ENCODE data around the gene FTH1. TPM values are rescaled to one million over a fixed set of nuclear protein-coding genes. Genes with fewer than 3 reads are reported as not detected.

Gene FTH1
- total and polyA plus RNA-seq, 5 donors = 2,632 to 3,447 (median 3,090) TPM

Other genes with a start within 250 kb of the FTH1 start
- gene MYRF, start 215.0 kb downstream of the FTH1 start, total RNA-seq = 1 to 10 TPM in 3 of 4 donors, under 1 TPM in 1; 0.62 to 1.9 (median 1.4) TPM
- 0.70 TPM for gene MYRF, start 215.0 kb downstream of the FTH1 start, polyA plus RNA-seq
- gene TMEM258, start 175.0 kb downstream of the FTH1 start, total RNA-seq = 100 to 1,000 TPM; 107 to 113 (median 111) TPM
- gene TMEM258, start 175.0 kb downstream of the FTH1 start, polyA plus RNA-seq = 170 TPM
- gene FEN1, start 174.7 kb downstream of the FTH1 start, total RNA-seq = 1 to 10 TPM; 4.6 to 5.4 (median 5.1) TPM
- gene FEN1, start 174.7 kb downstream of the FTH1 start, polyA plus RNA-seq = 4.6 TPM
- 10 to 100 TPM; 41.3 to 45.7 (median 43.3) TPM for gene FADS1, start 150.6 kb downstream of the FTH1 start, total RNA-seq
- 27.6 TPM for gene FADS1, start 150.6 kb downstream of the FTH1 start, polyA plus RNA-seq
- 10 to 100 TPM; 16.4 to 38.1 (median 31.1) TPM for gene FADS2, start 139.3 kb downstream of the FTH1 start, total RNA-seq
- gene FADS2, start 139.3 kb downstream of the FTH1 start, polyA plus RNA-seq = 30.6 TPM
- 10 to 100 TPM; 37.5 to 50.1 (median 42.5) TPM for gene FADS3, start 76.1 kb downstream of the FTH1 start, total RNA-seq
- 43.1 TPM for gene FADS3, start 76.1 kb downstream of the FTH1 start, polyA plus RNA-seq
- gene RAB3IL1, start 50.1 kb downstream of the FTH1 start, total RNA-seq = 10 to 100 TPM; 12.0 to 18.9 (median 14.9) TPM
- 9.7 TPM for gene RAB3IL1, start 50.1 kb downstream of the FTH1 start, polyA plus RNA-seq
- 1 to 10 TPM; 2.9 to 4.6 (median 3.2) TPM for gene BEST1, start 17.3 kb downstream of the FTH1 start, total RNA-seq
- gene BEST1, start 17.3 kb downstream of the FTH1 start, polyA plus RNA-seq = 4.6 TPM
- gene INCENP, start 156.4 kb upstream of the FTH1 start, total RNA-seq = 10 to 100 TPM; 15.1 to 24.4 (median 19.7) TPM
- 3.6 TPM for gene INCENP, start 156.4 kb upstream of the FTH1 start, polyA plus RNA-seq
- not detected for gene SCGB1D1, start 222.6 kb upstream of the FTH1 start, total RNA-seq
- not detected for gene SCGB1D1, start 222.6 kb upstream of the FTH1 start, polyA plus RNA-seq
- not detected for gene SCGB2A1, start 241.0 kb upstream of the FTH1 start, total RNA-seq
- not detected for gene SCGB2A1, start 241.0 kb upstream of the FTH1 start, polyA plus RNA-seq

Measured in right cardiac atrium (tissue), 5 donors.